Stimulated activated CD4-positive, alpha-beta T cell treated with anti-CD3 and anti-CD28 coated beads, Interleukin-4, amount 100 ng/mL, for 24 hours (primary cell): ENCODE data around the gene NUDT14.

ENCODE experiments used
- DNase-seq: peaks from one replicate; pipeline ENCODE4 v3.0.0-alpha.2; 2020

NUDT14 gene

GRCh38 chr14:105196265-105196960 lies 15.3 kb upstream of the NUDT14 start:
- no peak for DNase-seq

DNA sequence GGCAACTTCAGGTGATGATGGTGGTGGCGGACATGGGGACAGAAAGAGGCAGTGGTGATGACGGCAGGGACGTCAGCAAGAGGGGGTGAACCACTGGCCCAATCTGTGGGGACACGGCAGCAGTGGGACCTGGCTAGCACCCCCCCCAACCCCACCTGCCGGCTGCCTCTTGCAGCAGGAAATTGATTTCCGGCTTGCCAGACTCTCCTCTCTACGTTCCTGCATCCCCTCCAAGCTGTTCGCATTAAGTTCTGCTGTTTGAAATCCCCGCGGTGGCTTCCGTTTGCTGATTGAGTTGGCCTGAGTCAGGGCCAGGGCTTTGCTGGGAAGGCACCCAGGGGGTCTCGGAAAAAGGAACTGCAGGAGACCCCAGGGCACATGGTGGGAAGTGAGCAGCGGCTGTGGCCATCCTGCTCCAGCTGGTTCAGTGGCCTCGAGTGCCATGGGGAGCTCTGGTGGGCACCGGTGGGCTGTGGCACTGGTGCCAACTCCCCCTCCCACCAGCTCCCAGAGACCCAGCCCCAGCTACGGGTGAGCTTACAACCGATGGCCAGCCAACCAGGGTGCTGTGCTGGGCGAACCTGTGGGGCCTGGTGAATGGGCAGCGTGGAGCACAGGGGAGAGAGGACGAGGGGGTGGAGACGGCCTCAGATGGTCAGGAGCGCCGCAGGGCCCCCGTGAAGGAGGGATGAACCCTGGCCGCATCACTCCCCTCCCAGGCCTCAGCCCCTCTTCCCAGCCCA lies 14.6 kb upstream of the NUDT14 start:
- DNase-seq: no peak

GRCh38 chr14:105195051-105195450 lies 13.9 kb upstream of the NUDT14 start:
- no peak for DNase-seq

DNA sequence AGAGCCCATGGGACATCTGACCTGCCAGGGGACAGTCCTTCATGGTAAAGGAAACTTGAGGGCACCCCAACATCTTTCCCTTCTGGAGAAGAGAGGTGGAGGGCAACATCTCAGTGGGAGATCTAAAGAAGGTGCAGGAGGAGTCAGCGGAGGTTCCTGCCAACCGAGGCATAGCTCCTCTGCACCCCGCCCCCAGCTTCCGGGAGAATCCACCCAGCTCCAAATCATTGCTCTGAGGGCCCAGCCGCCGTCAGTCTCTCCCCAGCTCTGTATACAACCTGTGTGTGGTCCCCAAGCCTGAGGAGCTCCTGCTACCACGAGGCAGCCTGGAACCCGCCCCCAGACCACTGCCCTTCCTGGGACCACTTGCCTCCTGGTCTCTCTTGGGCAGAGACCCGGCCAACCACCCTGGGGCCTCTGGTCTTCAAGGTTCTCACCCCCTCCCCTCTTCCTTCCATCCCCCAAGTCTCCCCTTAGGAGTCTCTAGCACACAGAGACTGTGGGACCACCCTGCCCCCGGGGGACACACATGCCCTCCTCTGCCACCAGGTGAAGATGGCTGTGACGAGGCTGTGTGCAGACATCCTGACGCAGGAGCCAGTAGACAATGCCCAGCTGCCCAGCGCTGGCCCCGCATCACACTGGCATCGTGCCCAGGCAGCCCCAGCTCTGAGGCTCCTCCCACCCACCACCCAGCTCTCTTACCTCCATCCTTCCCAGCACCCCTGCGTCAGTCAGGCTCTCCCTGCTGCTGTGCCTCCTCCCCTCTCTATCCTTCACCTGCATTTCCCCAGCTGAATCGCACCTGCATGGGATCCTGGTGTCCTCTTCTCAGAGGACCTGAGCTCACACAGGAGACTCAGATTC lies 13.0 kb upstream of the NUDT14 start:
- peak; percentile 26 for DNase-seq

GRCh38 chr14:105192866-105193731 lies 12.0 kb upstream of the NUDT14 start:
- DNase-seq: peak; percentile 33

- DNase-seq: no peak
Observed at GRCh38 chr14:105187935-105188524, 6.9 kb upstream of the NUDT14 start.

DNA sequence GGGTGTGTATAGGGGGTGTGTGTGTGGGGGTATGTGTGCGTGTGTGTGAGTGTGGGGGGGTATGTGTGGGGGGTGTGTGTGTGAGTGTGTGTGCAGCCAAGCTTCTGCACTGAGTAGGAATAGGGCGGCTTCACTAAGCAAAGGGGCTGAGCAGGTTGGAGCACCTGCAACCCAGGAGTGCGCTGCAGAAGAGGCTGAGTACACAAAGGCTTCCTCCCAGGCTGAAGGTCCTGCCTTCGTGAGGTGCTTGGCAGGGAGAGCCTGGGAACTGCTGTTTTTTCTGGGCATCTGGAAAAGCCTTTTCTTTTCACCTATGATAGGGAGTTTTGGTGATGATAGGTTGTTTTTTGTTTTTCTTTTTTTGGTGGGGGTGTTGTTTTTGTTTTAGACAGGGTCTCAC lies 6.0 kb upstream of the NUDT14 start:
- no peak for DNase-seq

- no peak for DNase-seq
Observed at GRCh38 chr14:105185973-105186372, 4.9 kb upstream of the NUDT14 start.

DNA sequence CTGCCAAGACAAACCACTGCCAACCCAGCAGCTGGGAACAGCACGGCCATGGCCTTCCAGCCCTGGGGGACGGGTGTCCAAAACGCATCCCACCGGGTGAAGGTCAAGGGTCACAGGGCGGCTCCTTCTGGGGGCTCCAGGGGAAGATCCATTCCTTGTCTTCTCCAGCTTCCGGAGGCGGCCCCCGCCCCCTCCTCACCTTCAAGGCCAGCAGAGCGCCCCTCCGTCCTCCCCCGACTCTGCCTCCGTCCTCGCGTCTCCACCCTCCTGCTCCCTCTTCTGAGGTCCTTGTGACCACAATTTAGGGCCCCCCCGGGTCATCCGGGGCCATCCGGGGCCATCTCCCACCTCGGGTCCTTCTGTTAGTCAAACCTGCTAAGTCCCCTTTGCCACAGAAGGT lies 3.9 kb upstream of the NUDT14 start:
- DNase-seq: no peak

DNA sequence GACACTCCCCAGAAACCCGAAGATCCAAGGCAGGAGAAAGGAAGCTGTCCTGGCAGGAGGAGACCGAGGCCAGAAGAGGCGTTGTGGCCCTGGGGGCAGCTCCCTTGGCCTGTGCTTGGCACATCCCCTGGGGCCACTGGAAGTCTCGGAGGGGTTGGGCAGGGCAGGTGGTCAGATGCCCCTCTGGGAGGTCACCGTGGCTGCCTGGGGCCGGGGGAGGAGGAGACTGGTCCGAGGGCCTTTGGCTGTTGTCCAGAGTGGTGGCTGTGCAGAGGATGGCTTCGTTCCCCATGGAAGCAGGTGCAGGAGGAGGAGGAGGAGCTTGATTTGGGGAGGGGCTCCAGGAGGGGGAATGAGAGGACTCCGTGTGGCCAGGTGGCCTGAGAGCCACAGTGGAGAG lies 3.3 kb upstream of the NUDT14 start:
- no peak for DNase-seq

- DNase-seq: no peak
Observed at GRCh38 chr14:105182296-105183020, 1.3 kb upstream of the NUDT14 start.

- no peak for DNase-seq
Observed at GRCh38 chr14:105181549-105182295, 610 bp upstream of the NUDT14 start.

- DNase-seq: no peak
Observed at GRCh38 chr14:105179191-105179590, 1.9 kb downstream of the NUDT14 start.

- no peak for DNase-seq
Observed at GRCh38 chr14:105178868-105179140, 2.3 kb downstream of the NUDT14 start.

GRCh38 chr14:105178069-105178867 lies 2.8 kb downstream of the NUDT14 start:
- DNase-seq: no peak

DNA sequence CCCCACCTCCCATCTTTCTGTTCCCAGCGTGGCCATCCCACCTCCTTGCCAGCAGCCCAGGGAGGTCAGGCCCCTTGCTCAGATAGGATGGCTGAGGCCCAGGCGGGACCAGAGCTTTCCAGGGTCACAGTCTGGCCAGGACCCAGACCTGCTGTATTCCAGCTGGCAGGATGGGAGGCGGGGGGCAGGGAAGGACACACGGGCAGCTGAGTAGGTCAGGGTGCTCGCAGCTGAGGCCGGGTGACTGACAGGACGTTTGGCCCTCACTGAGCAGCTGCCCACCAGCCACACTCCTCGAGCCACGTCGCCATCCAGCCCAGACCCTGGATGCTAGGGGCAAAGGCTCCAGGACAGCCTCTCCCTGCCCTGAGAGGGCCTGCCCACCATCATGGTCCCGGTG lies 4.0 kb downstream of the NUDT14 start:
- no peak for DNase-seq

- DNase-seq: no peak
Observed at GRCh38 chr14:105176513-105176912, 4.6 kb downstream of the NUDT14 start.

DNA sequence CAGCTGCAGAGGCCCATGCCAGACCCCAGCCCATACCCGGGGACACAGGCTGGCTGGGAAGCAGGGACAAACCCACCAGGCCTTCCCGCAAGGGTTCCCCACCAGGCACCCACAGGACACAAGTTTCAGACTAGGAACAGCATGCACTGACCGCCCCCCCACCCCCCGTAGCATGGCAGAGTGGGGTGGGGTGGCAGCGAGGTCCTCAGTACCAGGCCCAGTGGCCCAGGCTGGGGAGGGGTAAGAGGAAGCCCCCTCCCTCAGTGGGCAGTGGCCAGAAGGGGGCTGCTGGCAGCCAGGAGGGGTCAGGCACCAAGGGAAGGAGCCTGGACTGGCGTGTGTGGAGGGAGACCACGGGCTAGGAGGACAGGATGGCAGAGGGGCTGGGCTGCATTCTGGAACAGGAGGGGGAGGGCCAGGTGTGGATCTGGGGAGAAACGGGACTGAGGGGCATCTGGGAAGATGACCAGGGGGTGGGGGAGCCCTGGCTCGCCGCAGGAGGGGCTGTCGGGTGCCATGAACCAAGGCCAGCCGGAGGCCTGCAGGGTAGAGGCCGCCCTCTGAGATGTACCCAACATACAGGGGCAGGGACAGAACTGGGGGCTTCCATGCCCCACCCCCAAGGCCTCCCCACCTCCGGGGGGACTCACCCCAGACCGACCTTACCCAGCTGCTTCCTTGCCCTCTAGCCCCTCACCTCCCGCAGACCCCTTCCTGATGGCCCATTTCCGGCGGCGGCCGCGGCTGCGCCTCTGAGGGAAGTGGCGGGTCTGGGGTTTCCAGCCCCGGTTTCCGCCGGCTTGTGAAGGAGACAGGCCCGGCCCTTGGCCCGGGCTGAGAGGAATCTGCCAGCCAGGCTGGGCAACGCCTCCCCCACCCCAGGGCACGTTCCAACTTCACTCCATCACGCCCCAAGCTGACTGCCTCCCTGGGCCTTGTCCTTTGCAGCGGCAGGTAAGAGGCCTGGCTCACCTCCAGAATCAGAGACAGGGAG lies 6.9 kb downstream of the NUDT14 start:
- DNase-seq: peak; percentile 39

DNA sequence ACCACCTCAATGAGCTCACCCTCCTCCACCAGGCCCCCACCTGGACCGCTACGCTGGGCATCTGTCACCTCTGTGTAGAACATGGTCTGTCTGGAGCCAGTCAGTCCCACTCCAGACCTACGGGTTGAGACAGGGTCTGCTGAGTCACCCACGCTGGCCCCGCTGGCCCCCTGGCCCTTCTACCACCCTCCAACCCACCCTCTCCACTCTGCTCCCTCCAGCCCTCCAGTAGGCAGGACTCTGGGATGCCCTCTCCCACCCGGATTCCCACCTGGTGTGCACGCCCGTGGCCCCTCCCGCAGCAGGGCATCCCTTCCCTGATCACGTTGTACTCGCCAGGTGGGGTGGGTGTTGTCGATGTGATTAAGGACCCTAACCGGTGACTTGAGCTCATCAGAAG lies 8.0 kb downstream of the NUDT14 start:
- DNase-seq: no peak
